Activated naive CD4-positive, alpha-beta T cell treated with anti-CD3 and anti-CD28 coated beads for 36 hours (primary cell): Measurements from ENCODE around the gene GCHFR. TPM values are rescaled to one million over a fixed set of nuclear protein-coding genes. Genes with fewer than 3 reads are reported as not detected.

Source experiments
- total RNA-seq, 2 experiments: library from RNA; stranded (reverse); gene quantifications; one replicate each; pipeline ENCODE4 v1.2.3, GENCODE V29; 2021

Gene GCHFR
- total RNA-seq, 2 experiments from 2014 or later = 28.1 to 32.7 TPM

Other genes starting within 250 kb of the GCHFR start
- 10 to 100 TPM; 25.4 to 25.8 TPM for gene CCDC32, start 199.0 kb upstream of the GCHFR start, total RNA-seq
- gene RPUSD2, start 194.8 kb upstream of the GCHFR start, total RNA-seq = 10 to 100 TPM; 10.9 to 12.6 TPM
- gene KNL1, start 169.8 kb upstream of the GCHFR start, total RNA-seq = 10 to 100 TPM; 31.0 to 32.7 TPM
- 10 to 100 TPM; 65.8 to 68.8 TPM for gene RAD51, start 68.9 kb upstream of the GCHFR start, total RNA-seq
- 10 to 100 TPM; 17.8 to 19.2 TPM for gene RMDN3, start 8.8 kb upstream of the GCHFR start, total RNA-seq
- under 1 TPM; 0.10 to 0.33 TPM for gene C15orf62, start 5.9 kb downstream of the GCHFR start, total RNA-seq
- 10 to 100 TPM; 15.4 to 17.0 TPM for gene ZFYVE19, start 43.0 kb downstream of the GCHFR start, total RNA-seq
- gene DNAJC17, start 43.4 kb downstream of the GCHFR start, total RNA-seq = 10 to 100 TPM; 25.9 to 28.1 TPM
- gene PPP1R14D, start 64.6 kb downstream of the GCHFR start, total RNA-seq = not detected
- 1 to 10 TPM; 4.5 to 4.7 TPM for gene SPINT1, start 80.0 kb downstream of the GCHFR start, total RNA-seq
- under 1 TPM in 1 of 2 experiments, not detected in 1; 0.22 TPM for gene RHOV, start 110.2 kb downstream of the GCHFR start, total RNA-seq
- gene VPS18, start 130.4 kb downstream of the GCHFR start, total RNA-seq = 1 to 10 TPM; 3.3 to 3.4 TPM
- under 1 TPM in 1 of 2 experiments, not detected in 1; 0.14 TPM for gene DLL4, start 165.3 kb downstream of the GCHFR start, total RNA-seq
- 10 to 100 TPM; 19.8 to 20.2 TPM for gene CHAC1, start 189.4 kb downstream of the GCHFR start, total RNA-seq